HL-60/S4 treated with retinoic acid at 250 ng/mL for 4 days and 3 days (cell line): ENCODE results near the gene FBXO24.
"Not testable (repeated sequence)": the region's sequence is repeated elsewhere in the genome, so short reads cannot be mapped to it uniquely, and the experiment has no call there.

Experiments used
- in situ Hi-C: fragments of 300-500 bp; cut with MboI; formaldehyde crosslinking; loops from 2 replicates; pipeline ENCODE4 v1.7.0; 2022; ENCODE audit warnings: low sequenced_read_pairs

FBXO24 gene, protein sequence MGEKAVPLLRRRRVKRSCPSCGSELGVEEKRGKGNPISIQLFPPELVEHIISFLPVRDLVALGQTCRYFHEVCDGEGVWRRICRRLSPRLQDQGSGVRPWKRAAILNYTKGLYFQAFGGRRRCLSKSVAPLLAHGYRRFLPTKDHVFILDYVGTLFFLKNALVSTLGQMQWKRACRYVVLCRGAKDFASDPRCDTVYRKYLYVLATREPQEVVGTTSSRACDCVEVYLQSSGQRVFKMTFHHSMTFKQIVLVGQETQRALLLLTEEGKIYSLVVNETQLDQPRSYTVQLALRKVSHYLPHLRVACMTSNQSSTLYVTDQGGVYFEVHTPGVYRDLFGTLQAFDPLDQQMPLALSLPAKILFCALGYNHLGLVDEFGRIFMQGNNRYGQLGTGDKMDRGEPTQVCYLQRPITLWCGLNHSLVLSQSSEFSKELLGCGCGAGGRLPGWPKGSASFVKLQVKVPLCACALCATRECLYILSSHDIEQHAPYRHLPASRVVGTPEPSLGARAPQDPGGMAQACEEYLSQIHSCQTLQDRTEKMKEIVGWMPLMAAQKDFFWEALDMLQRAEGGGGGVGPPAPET

DNA sequence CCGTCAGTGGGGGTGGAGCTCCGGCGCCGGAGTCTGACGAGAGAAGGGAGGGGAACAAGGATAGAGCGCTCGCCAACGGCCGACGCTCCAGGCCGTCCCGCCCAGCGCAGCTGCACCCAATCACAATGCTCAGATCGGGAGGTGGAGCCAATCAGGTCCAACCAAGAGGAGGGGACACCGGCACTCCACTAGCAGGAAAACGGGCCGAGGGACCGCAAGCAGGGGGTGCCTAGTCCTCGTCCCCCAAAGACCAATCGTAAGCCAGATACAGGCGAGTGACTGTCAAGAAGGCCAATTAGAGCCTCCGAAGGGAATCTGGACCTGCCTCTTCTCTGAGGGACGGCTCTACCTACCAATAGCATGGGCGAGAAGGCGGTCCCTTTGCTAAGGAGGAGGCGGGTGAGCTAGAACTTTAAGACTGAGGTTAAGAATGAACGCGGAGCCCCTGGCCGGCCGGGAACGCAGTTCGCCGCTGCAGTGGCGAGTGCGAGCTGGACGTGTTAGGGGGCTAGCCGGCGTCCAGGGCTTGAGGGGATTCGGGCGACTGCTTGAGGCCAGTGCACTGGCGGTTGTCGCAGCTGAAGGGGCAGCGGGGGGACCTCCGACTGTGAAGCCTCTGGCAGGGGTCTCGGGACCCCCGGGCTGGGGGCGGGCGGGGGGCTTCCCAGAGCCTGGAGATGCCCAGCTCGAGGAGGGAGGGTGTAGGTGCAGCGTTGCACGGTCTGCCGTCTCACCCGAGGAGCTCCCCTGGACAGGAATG lies at the start of gene FBXO24:
Gene FBXO24, plus strand, starts transcription at position 63 of the 760 bp plus-strand sequence. Its CDS starts 298 bp downstream, at position 361.
- in situ Hi-C loops: no loop called here

GRCh38 chr7:100536695-100537094 lies 49.4 kb upstream of the FBXO24 start:
- in situ Hi-C loops: not testable (repeated sequence)

GRCh38 chr7:100538348-100538653 lies 47.8 kb upstream of the FBXO24 start:
- in situ Hi-C loops: no loop called here

DNA sequence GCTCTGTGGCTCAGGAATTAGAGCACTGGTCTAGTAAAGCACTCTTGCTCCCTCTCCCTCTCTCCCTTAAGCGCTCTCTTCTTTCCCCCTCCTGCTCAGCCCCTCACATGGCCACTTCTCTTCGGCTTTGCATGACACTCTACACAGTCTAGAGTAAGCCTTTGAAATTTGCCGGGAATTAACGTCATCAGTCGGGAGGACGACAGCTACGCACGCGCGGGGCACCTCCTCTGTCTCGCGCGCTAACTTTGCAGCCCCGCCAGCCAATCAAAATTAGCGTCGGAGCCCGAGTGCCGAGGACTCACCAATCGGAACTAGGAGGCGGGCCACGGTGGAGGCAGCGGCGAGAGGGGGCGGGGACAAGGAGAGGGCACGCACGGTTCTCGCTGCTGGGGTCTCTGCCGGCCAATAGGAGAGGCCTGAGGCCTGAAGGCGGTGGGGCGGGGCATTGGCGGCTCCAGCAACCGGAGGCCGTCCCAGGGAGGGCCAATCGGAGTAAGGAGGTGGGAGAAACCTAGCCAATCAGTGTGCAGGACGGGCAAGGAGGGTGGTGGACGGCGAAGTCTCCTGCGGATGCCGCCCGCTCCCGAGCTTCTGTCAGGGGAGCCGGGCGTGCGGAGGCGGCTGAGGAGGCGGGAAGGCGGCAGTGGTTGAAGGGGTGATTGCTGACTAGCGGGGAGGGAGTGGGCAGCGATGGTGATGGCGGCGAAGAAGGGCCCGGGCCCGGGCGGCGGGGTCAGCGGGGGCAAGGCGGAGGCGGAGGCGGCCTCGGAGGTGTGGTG lies 47.3 kb upstream of the FBXO24 start, which contains the start of gene AGFG2:
Gene AGFG2, plus strand, starts transcription at position 550 of the 782 bp plus-strand sequence. Its CDS starts 144 bp downstream, at position 694.
- in situ Hi-C loops: no loop called here

- in situ Hi-C loops: no loop called here
Observed at GRCh38 chr7:100539436-100540006, 46.6 kb upstream of the FBXO24 start.

GRCh38 chr7:100540073-100540723 lies 45.9 kb upstream of the FBXO24 start:
- in situ Hi-C loops: no loop called here

DNA sequence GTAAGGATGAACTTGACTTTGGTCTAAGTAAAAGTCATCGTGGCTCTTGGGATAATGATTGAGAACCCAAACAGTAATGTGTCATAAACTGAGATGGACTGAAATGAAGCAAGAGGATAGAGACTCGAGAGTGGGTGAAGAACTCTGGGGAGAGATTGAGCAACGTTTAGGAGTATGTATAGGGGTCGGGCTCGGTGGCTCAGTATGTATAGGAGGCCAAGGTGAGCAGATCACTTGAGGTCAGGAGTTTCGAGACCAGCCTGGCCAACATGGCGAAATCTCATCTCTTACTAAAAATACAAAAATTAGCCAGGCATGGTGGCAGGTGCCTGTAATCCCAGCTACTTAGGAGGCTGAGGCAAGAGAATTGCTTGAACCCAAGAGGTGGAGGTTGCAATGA lies 44.8 kb upstream of the FBXO24 start:
- in situ Hi-C loops: not testable (repeated sequence)

- in situ Hi-C loops: no loop called here
Observed at GRCh38 chr7:100543586-100543985, 42.5 kb upstream of the FBXO24 start.

DNA sequence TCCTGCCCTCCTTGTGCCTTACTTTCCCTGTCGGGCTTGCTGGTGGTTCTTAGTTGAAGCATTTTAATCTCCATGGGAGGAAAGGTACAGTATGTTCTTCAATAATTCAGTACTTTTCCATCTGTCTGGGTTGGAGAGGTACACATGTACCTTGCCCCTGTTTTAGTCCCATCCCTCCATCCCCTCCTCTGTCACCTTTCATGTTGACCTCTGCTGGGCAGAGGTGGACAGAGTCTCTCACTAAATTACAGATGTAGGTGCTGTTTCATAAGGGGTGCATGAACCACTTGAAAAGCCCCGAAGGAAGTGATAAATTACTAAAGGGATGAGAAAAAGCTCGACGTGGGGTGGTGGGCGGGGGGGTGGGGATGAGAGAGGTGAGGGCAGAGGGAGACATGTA lies 41.7 kb upstream of the FBXO24 start:
- in situ Hi-C loops: no loop called here

DNA sequence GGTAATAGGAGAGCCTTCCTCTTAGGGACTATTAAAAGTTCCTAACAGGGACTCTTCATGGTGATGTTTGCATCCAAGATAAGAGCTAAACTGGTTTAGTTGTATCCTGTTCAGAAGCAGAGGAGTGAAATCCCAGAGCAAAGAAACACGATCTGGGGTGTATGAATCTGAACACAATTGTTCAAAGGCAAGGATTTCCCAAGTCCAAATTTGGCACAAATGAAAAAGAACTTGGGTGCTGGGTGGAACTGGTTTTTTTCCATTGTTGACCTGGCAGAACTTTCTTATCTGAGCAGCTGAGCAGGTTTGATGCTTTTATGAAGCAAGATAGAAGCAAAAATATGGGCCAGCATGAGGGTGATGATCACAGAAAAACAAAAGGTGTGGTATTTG lies 41.2 kb upstream of the FBXO24 start:
- in situ Hi-C loops: no loop called here

DNA sequence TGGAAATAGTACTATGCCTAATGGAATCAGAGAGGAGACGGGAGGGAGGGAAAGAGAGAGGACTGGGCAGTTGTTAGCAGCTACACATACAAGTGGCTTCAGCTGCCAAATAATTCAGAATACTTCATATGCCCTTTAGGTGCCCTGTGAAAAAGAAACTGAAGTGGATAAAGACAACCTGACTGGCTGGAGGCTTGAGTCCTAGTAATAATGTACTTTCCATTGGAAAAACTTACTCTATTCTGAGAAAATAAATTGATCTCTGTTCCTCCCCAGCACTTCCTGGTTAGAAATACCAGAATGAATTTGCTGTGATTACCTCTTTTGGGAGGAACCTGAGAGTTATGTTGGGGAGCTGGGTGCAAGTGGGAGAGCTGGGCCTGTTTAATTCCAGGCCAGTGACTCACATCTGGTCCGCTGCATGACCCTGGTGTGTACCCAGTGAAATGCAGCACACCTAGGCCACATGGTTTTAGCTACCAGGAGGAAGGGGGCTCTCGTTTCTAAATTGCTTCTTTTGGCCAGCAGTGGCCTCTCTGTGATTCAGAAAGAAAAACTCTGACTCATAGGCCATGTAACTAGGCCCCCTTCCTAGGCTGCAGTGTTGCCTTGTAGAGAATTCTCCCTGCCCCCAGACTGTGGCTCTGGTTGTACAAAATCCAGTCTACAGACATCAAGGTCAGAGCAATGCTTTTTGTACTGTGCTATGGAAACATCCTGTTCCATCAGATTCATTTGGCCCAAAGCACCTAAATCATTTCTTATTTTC lies 40.6 kb upstream of the FBXO24 start:
- in situ Hi-C loops: no loop called here

GRCh38 chr7:100546129-100546925 lies 39.8 kb upstream of the FBXO24 start:
- in situ Hi-C loops: no loop called here

- in situ Hi-C loops: no loop called here
Observed at GRCh38 chr7:100546926-100547800, 39.0 kb upstream of the FBXO24 start.

DNA sequence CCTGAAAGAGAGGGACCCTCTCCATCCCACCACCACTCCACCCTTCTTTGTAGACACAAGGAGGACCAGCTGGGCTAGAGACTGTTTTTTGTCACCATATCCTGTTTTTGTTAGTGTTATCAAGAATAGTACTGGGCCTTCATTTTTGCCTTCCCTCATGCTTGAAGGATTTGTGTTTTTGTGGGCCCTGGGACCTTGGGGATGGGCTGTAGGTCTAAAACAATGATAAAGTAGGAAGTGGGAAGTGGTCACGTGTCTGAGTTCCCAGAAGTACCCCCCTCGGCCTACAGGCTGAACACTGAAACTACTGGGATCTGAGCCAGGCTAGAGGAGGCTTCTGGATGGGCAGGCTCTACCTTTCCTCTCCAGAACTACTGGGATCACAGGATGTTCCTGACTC lies 38.3 kb upstream of the FBXO24 start:
- in situ Hi-C loops: no loop called here

DNA sequence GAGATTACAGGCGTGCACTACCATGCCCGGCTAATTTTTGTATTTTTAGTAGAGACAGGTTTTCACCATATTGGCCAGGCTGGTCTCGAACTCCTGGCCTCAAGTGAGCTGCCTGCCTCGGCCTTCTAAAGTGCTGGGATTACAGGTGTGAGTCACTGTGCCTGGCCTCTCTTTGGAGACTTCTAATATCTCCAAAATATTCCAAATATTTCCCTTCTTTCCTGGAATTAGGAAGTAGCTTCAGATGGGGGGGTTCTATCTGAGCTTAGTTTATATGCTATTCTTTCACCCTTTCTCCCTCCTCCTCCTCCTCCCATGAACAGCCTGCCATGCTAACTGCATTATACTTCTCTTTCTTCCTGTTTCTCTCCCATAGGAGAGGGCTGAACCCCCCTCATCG lies 37.7 kb upstream of the FBXO24 start:
- in situ Hi-C loops: not testable (repeated sequence)

- in situ Hi-C loops: no loop called here
Observed at GRCh38 chr7:100552532-100552931, 33.6 kb upstream of the FBXO24 start.

DNA sequence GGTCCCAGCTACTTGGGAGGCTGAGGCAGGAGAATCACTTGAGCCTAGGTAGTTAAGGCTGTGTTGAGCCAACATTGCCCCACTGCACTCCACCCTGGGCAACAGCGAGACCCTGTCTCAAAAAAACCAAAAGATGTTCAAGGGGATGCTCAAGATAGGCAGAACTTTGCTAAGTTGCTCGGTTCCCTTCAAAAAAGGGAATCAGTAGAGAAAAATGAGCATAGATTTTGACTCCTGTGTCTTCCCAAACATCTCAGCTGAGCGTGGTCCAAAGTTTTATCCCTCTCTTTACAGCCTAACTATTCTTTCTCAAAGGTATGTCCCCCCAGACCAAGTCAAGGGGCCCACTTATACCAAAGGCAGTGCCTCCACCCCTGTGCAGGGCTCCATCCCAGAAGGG lies 33.1 kb upstream of the FBXO24 start:
- in situ Hi-C loops: no loop called here

DNA sequence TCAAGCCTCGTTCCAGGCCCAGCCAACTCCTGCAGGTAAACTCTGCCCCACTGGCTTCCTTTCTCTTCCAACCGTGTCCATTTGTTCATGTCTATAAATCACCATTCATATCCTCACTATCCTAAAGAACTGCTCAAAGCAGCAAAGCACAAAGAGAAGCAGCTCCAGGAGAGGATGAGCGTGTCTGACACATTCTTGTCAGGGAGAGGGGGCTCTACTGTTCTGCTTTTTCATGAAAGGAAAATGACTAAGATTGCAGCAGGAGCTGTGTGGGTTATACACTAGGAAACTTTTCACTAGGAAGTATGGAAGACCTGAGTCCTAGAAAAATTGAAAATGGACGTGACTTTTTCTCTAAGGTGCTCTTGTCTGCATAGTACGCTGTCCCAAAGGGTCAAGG lies 30.4 kb upstream of the FBXO24 start:
- in situ Hi-C loops: no loop called here
